Globus pallidus (tissue), 1 donor: ENCODE measurements around the gene LTBP1.

Experiments used
- DNase-seq: peaks from one replicate; pipeline ENCODE4 v3.0.0-alpha.2; 2015; ENCODE audit warnings: low spot score

LTBP1 gene

GRCh38 chr2:33307659-33308270 is 361.0 kb downstream of the LTBP1 start:
- DNase-seq = no peak

- no peak for DNase-seq
These were observed 365.6 kb downstream of the LTBP1 start for GRCh38 chr2:33312355-33312754.

GRCh38 chr2:33313039-33313438 is 366.3 kb downstream of the LTBP1 start:
- no peak for DNase-seq

GRCh38 chr2:33314541-33314940 is 367.8 kb downstream of the LTBP1 start:
- no peak for DNase-seq

- no peak for DNase-seq
These were observed 369.6 kb downstream of the LTBP1 start for GRCh38 chr2:33316328-33316727.

GRCh38 chr2:33317369-33318007 is 370.7 kb downstream of the LTBP1 start:
- DNase-seq = no peak

- DNase-seq = no peak
These were observed 371.7 kb downstream of the LTBP1 start for GRCh38 chr2:33318456-33318855.

- DNase-seq = no peak
These were observed 373.8 kb downstream of the LTBP1 start for GRCh38 chr2:33320573-33320972.

GRCh38 chr2:33321236-33321771 is 374.6 kb downstream of the LTBP1 start:
- DNase-seq = no peak

GRCh38 chr2:33321876-33322483 is 375.2 kb downstream of the LTBP1 start:
- DNase-seq = no peak

- no peak for DNase-seq
These were observed 375.9 kb downstream of the LTBP1 start for GRCh38 chr2:33322612-33323011.

- no peak for DNase-seq
These were observed 377.2 kb downstream of the LTBP1 start for GRCh38 chr2:33323957-33324356.

- no peak for DNase-seq
These were observed 379.3 kb downstream of the LTBP1 start for GRCh38 chr2:33326100-33326499.

GRCh38 chr2:33333433-33333832 is 386.7 kb downstream of the LTBP1 start:
- no peak for DNase-seq

GRCh38 chr2:33334083-33334482 is 387.3 kb downstream of the LTBP1 start:
- no peak for DNase-seq

- DNase-seq = peak; percentile 14
These were observed 388.8 kb downstream of the LTBP1 start for GRCh38 chr2:33335516-33335915.

- DNase-seq = no peak
These were observed 389.4 kb downstream of the LTBP1 start for GRCh38 chr2:33336036-33336625.

- no peak for DNase-seq
These were observed 390.7 kb downstream of the LTBP1 start for GRCh38 chr2:33337385-33337960.

- DNase-seq = no peak
These were observed 391.2 kb downstream of the LTBP1 start for GRCh38 chr2:33337981-33338380.

GRCh38 chr2:33339269-33339668 is 392.5 kb downstream of the LTBP1 start:
- DNase-seq = no peak

- peak; percentile 16 for DNase-seq
These were observed 393.5 kb downstream of the LTBP1 start for GRCh38 chr2:33340280-33340679.

- DNase-seq = no peak
These were observed 395.4 kb downstream of the LTBP1 start for GRCh38 chr2:33342171-33342570.

- no peak for DNase-seq
These were observed 396.0 kb downstream of the LTBP1 start for GRCh38 chr2:33342705-33343104.
